ENCODE results near the gene IQCH. TPM values are rescaled to one million over a fixed set of nuclear protein-coding genes. Genes with fewer than 3 reads are reported as not detected.

IQCH gene
- total and polyA plus RNA-seq, 9 of the 15 experiments (the other 6 are each of a cell fraction or from before 2014, with no cell fraction given) = 1.8 to 3.9 (median 2.7) TPM

GRCh38 chr15:67228286-67228685 is 26.3 kb upstream of the IQCH start (continued):
- TF ChIP-seq, protein P1, sequence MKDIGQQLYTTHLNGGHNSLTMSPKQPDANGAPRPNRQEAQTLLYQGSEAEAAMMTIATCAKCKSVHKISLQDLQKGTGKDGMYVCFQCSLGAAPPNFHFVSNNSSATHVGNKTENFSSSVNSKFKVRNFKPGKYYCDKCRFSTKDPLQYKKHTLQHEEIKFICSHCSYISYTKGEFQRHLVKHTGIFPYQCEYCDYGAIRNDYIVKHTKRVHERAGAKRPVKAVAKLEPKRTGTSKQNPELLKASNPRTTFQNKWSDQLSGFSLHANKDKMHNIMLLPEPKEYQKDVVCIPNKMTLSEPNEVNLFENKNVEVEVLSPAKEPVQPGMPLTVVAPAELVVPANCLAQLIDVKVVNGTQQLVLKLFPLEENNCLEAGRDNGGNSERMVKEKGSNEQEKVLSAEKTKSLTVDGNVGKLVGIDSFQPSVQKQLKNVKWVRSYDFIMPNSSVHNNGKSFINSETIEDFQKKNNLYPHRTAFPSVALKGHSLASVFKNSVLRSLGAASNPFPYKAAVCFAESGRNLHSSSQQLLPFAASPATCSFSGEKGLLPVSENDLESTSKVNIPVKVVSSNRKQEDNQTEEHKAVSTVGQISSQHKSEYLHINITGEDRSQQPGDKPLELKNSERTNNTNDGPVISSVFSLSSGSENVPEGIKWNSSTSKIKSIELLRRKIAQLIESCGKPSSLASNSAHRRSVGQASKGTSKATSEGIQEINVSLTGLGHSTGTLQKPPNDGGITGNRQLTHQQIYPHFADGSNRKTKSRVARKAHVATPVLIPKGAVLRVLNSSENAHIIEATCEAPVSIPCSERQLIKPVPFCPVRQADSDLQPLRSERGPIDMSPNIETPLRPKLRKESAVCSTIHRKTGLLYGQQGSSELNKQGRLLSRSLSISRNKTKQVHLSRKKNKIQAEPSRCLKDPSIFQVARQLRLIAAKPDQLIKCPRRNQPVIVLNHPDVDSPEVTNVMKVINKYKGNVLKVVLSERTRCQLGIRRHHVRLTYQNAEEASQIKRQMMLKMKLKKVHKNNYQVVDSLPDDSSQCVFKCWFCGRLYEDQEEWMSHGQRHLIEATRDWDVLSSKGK (CRISPR knock-in tag; IDR thresholded peaks at IDR 0.05) = no peak
- TF ChIP-seq ARID2 (IDR thresholded peaks at IDR 0.05) (no peak), ZNF398 (CRISPR knock-in tag; IDR thresholded peaks at IDR 0.05) (no peak), ZNF57 (CRISPR knock-in tag; IDR thresholded peaks at IDR 0.05) (no peak), ETV5 (CRISPR knock-in tag; IDR thresholded peaks at IDR 0.05; ENCODE audit: low read depth) (no peak), RAD51 (IDR thresholded peaks at IDR 0.05; ENCODE audit: borderline replicate concordance, low read depth) (no peak), MAFF (IDR thresholded peaks at IDR 0.05; ENCODE audit: low read length) (no peak), MECOM (CRISPR knock-in tag; IDR thresholded peaks at IDR 0.05) (no peak)

All from K562 (cell line).